H1 (cell line): ENCODE measurements around the gene IL18RAP. TPM values are rescaled to one million over a fixed set of nuclear protein-coding genes. Genes with fewer than 3 reads are reported as not detected.

Source experiments
- CTCF ChIA-PET: fragments of 300-600 bp; sonication (Branson Sonifier 250); formaldehyde crosslinking; loops from one replicate; lab custom pipeline; 2021; ENCODE audit not compliant: partially characterized antibody; lab: Charles Lee
- POLR2A ChIA-PET: fragments of 300-600 bp; sonication (Branson Sonifier 250); formaldehyde crosslinking; loops from one replicate; lab custom pipeline; 2021; ENCODE audit warnings: inconsistent platforms; ENCODE audit not compliant: partially characterized antibody; lab: Charles Lee
- DNase-seq, 2 experiments: peaks; one replicate each; pipeline versions ENCODE4 v3.0.0 to v3.0.0-alpha.2; 2010 to 2022; ENCODE audit warnings: low spot score in 2 of 2, low read depth in 1 of 2, mixed read lengths in 1 of 2
- FAIRE-seq: peaks from 2 replicates; lab custom pipeline; 2011; peaks lifted over from hg19 to GRCh38; lab: Jason Lieb, UNC
- H2AFZ ChIP-seq: 2 replicates; pipeline ENCODE4 v1.8.1; 2012; ENCODE audit warnings: low read length, inconsistent platforms
- H2AK5ac ChIP-seq: 2 replicates; pipeline ENCODE4 v1.6.1; 2013; ENCODE audit warnings: low read depth, low read length
- H2BK120ac ChIP-seq: replicated peaks from 2 replicates; pipeline ENCODE3; 2013; ENCODE audit warnings: low read depth, low read length, inconsistent platforms
- H2BK12ac ChIP-seq: 2 replicates; pipeline ENCODE4 v1.6.1; 2013; ENCODE audit warnings: low read depth, low read length
- H2BK15ac ChIP-seq: 2 replicates; pipeline ENCODE4 v1.6.1; 2013; ENCODE audit warnings: low read length
- H2BK20ac ChIP-seq: 2 replicates; pipeline ENCODE4 v1.6.1; 2013; ENCODE audit warnings: low read length
- H2BK5ac ChIP-seq: 2 replicates; pipeline ENCODE4 v1.6.1; 2013; ENCODE audit warnings: low read depth, low read length
- H3K14ac ChIP-seq: 2 replicates; pipeline ENCODE4 v1.6.1; 2013; ENCODE audit warnings: inconsistent platforms; ENCODE audit not compliant: insufficient read length
- H3K18ac ChIP-seq: 2 replicates; pipeline ENCODE4 v1.6.1; 2013; ENCODE audit warnings: low read length; ENCODE audit errors: extremely low read depth
- H3K23ac ChIP-seq: 2 replicates; pipeline ENCODE4 v1.6.1; 2013; ENCODE audit warnings: inconsistent platforms; ENCODE audit not compliant: insufficient read length
- H3K23me2 ChIP-seq: 2 replicates; pipeline ENCODE4 v1.6.1; 2013; ENCODE audit warnings: low read depth, low read length
- H3K27ac ChIP-seq: 2 replicates; pipeline ENCODE4 v1.6.1; 2011; ENCODE audit warnings: low read depth, low read length, inconsistent platforms
- H3K27me3 ChIP-seq, 4 experiments: replicated peaks in 1 of 4; 1 replicate in 1 of 4; 2 replicates in 3 of 4; pipeline versions ENCODE4 v1.6.1 to v1.8.1; 2011 to 2013; ENCODE audit warnings: low read length in 3 of 4, mild to moderate bottlenecking in 3 of 4, inconsistent platforms in 2 of 4, mixed read lengths in 2 of 4, moderate library complexity in 1 of 4; ENCODE audit not compliant: control insufficient read depth in 3 of 4, insufficient read depth in 3 of 4; ENCODE audit errors: extremely low read depth in 1 of 4
- H3K36me3 ChIP-seq, 4 experiments: 2 replicates each; pipeline versions ENCODE4 v1.6.1 to v1.8.1; 2011 to 2013; ENCODE audit warnings: mild to moderate bottlenecking in 4 of 4, low read length in 3 of 4, moderate library complexity in 2 of 4, control low read depth in 1 of 4, inconsistent platforms in 1 of 4; ENCODE audit not compliant: insufficient read depth in 4 of 4, control insufficient read depth in 2 of 4
- H3K4ac ChIP-seq: replicated peaks from 2 replicates; pipeline ENCODE3; 2013; ENCODE audit warnings: low read length, low read depth, mixed read lengths, inconsistent platforms; ENCODE audit not compliant: insufficient read length
- H3K4me1 ChIP-seq, 4 experiments: replicated peaks in 1 of 4; 1 replicate in 1 of 4; 2 replicates in 3 of 4; pipeline versions ENCODE4 v1.6.1 to v1.8.1; 2011 to 2013; ENCODE audit warnings: low read length in 3 of 4, inconsistent platforms in 2 of 4, mixed read lengths in 1 of 4; ENCODE audit not compliant: insufficient read depth in 4 of 4, control insufficient read depth in 3 of 4
- H3K4me2 ChIP-seq, 2 experiments: 2 replicates each; pipeline versions ENCODE4 v1.6.1 to v1.8.1; 2011 to 2013; ENCODE audit warnings: low read depth in 2 of 2, low read length in 2 of 2, control low read depth in 1 of 2, inconsistent platforms in 1 of 2, mild to moderate bottlenecking in 1 of 2; ENCODE audit not compliant: insufficient read depth in 1 of 2
- H3K4me3 ChIP-seq, 4 experiments: fragments of 200-600, 300-600 bp in 1 of 4; sonication (generic), shearing (Covaris generic), sonication (Bioruptor Twin) in 1 of 4; 2 replicates each; pipeline versions ENCODE4 v1.5.1 to v1.8.1; 2011 to 2016; ENCODE audit warnings: low read length in 4 of 4, low read depth in 3 of 4, control low read depth in 2 of 4, inconsistent platforms in 2 of 4, mild to moderate bottlenecking in 2 of 4, mixed read lengths in 1 of 4, moderate library complexity in 1 of 4; ENCODE audit not compliant: insufficient read depth in 2 of 4; ENCODE audit errors: extremely low read depth in 1 of 4
- H3K56ac ChIP-seq: replicated peaks from 2 replicates; pipeline ENCODE3; 2013; ENCODE audit warnings: low read depth, mild to moderate bottlenecking, mixed read lengths, low read length, inconsistent platforms; ENCODE audit not compliant: insufficient read length
- H3K79me1 ChIP-seq: 2 replicates; pipeline ENCODE4 v1.6.1; 2013; ENCODE audit warnings: low read depth, low read length, control low read depth
- H3K79me2 ChIP-seq, 2 experiments: 2 replicates each; pipeline versions ENCODE4 v1.6.1 to v1.8.1; 2012 to 2013; ENCODE audit warnings: low read length in 2 of 2, mild to moderate bottlenecking in 2 of 2, inconsistent platforms in 1 of 2; ENCODE audit not compliant: insufficient read depth in 2 of 2, control insufficient read depth in 1 of 2
- H3K9ac ChIP-seq, 4 experiments: replicated peaks in 1 of 4; 1 replicate in 1 of 4; 2 replicates in 3 of 4; pipeline versions ENCODE4 v1.6.1 to v1.8.1; 2011 to 2013; ENCODE audit warnings: low read depth in 3 of 4, low read length in 3 of 4, control low read depth in 2 of 4, mild to moderate bottlenecking in 2 of 4, moderate library complexity in 2 of 4, inconsistent platforms in 1 of 4; ENCODE audit errors: extremely low read depth in 1 of 4
- H3K9me3 ChIP-seq, 2 experiments: 2 replicates each; pipeline versions ENCODE4 v1.6.1 to v1.8.1; 2012 to 2013; ENCODE audit warnings: mild to moderate bottlenecking in 2 of 2, moderate library complexity in 2 of 2, control low read depth in 1 of 2, inconsistent platforms in 1 of 2, low read depth in 1 of 2, low read length in 1 of 2, mixed read lengths in 1 of 2; ENCODE audit not compliant: insufficient read depth in 2 of 2
- H4K20me1 ChIP-seq, 2 experiments: replicated peaks in 1 of 2; 2 replicates each; pipeline versions ENCODE3 to v1.8.1; 2011 to 2013; ENCODE audit warnings: inconsistent platforms in 2 of 2, low read length in 2 of 2, mild to moderate bottlenecking in 1 of 2; ENCODE audit not compliant: insufficient read depth in 2 of 2, control insufficient read depth in 1 of 2
- H4K5ac ChIP-seq: 2 replicates; pipeline ENCODE4 v1.6.1; 2013; ENCODE audit warnings: low read length, low read depth, mixed read lengths, inconsistent platforms; ENCODE audit not compliant: insufficient read length
- H4K8ac ChIP-seq: 2 replicates; pipeline ENCODE4 v1.8.0; 2013; ENCODE audit warnings: mild to moderate bottlenecking, moderate library complexity, low read length, inconsistent platforms; ENCODE audit not compliant: insufficient read depth; ENCODE audit errors: extremely low read depth
- H4K91ac ChIP-seq: replicated peaks from 2 replicates; pipeline ENCODE3; 2013; ENCODE audit warnings: low read length, mixed read lengths, inconsistent platforms; ENCODE audit not compliant: insufficient read length
- BCL11A ChIP-seq, 2 experiments: IDR thresholded peaks; one replicate each; pipeline ENCODE4 v1.6.1; 2011; ENCODE audit warnings: low read depth in 2 of 2, low read length in 2 of 2, mild to moderate bottlenecking in 2 of 2
- CBX5 ChIP-seq: fragments of 300-800, 300-1000 bp; sonication (generic); IDR thresholded peaks from 2 replicates; pipeline ENCODE4 v1.7.1; 2016; ENCODE audit warnings: antibody characterized with exemption, low read length, low read depth
- CEBPB ChIP-seq: IDR thresholded peaks from 2 replicates; pipeline ENCODE4 v1.6.1; 2012; ENCODE audit warnings: low read depth, low read length
- CHD2 ChIP-seq: IDR thresholded peaks from 2 replicates; pipeline ENCODE4 v1.6.1; 2012; ENCODE audit warnings: low read length, improper control_type of control experiment
- FOSL1 ChIP-seq: IDR thresholded peaks from 2 replicates; pipeline ENCODE4 v1.6.1; 2011; ENCODE audit warnings: mild to moderate bottlenecking, low read depth, low read length, moderate library complexity; ENCODE audit not compliant: insufficient read depth
- GABPA ChIP-seq: IDR thresholded peaks from 2 replicates; pipeline ENCODE4 v1.6.1; 2011; ENCODE audit warnings: mild to moderate bottlenecking, low read length, moderate library complexity, borderline replicate concordance; ENCODE audit not compliant: insufficient read depth
- HDAC6 ChIP-seq: IDR thresholded peaks from one replicate; pipeline ENCODE4 v1.7.1; 2012; ENCODE audit warnings: low read depth, mild to moderate bottlenecking, inconsistent platforms, low read length, moderate library complexity
- JUND ChIP-seq: IDR thresholded peaks from 2 replicates; pipeline ENCODE4 v1.6.1; 2011; ENCODE audit warnings: mild to moderate bottlenecking, improper control_type of control experiment, low read length
- NRF1 ChIP-seq: IDR thresholded peaks from 2 replicates; pipeline ENCODE4 v1.6.1; 2011; ENCODE audit warnings: mild to moderate bottlenecking, low read depth, low read length, improper control_type of control experiment
- RAD21 ChIP-seq, 2 experiments: IDR thresholded peaks in 1 of 2; conservative IDR thresholded peaks in 1 of 2; 2 replicates each; pipeline ENCODE4 v1.6.1; 2011; ENCODE audit warnings: low read depth in 2 of 2, low read length in 2 of 2, improper control_type of control experiment in 1 of 2, inconsistent platforms in 1 of 2, mild to moderate bottlenecking in 1 of 2, moderate library complexity in 1 of 2
- SUZ12 ChIP-seq: fragments of 200-600 bp; sonication (generic); IDR thresholded peaks from 2 replicates; pipeline ENCODE4 v1.6.1; 2012; ENCODE audit warnings: mild to moderate bottlenecking, inconsistent platforms, low read length, moderate library complexity, mixed read lengths
- YY1 ChIP-seq: IDR thresholded peaks from 2 replicates; pipeline ENCODE4 v1.6.1; 2011; ENCODE audit warnings: low read depth, mild to moderate bottlenecking, low read length
- WGBS, 2 experiments: shearing (Covaris generic) in 1 of 2; methylation state at CpG; one replicate each; pipeline versions ENCODE4 v1.1.6 to v1.1.7; 2013 to 2015; ENCODE audit warnings: low lambda C conversion rate in 2 of 2, mixed read lengths in 2 of 2, inconsistent platforms in 1 of 2, low coverage in 1 of 2, missing lambda C conversion rate in 1 of 2; ENCODE audit not compliant: insufficient replicate concordance in 2 of 2, insufficient coverage in 1 of 2, insufficient read length in 1 of 2; ENCODE audit errors: extremely low coverage in 1 of 2, missing lambda C conversion rate in 1 of 2; 5-methylcytosine and 5-hydroxymethylcytosine counted together
- polyA plus RNA-seq, 7 experiments: library from polyadenylated mRNA; depleted of rRNA in 3 of 7; stranded (reverse) in 5 of 7; unstranded in 2 of 7; fragments of >200 nt in 5 of 7; fragments of 200-250 nt in 2 of 7; gene quantifications; 1 replicate in 5 of 7; 2 replicates in 1 of 7; 4 replicates in 1 of 7; pipeline versions ENCODE4 v1.2.1 to v1.2.3, GENCODE V29; 2011 to 2013; ENCODE audit warnings: missing spikeins in 2 of 7, mixed read lengths in 2 of 7
- total RNA-seq: library from RNA; stranded (reverse); fragmentation: NEBNext Ultra II Directional; extraction: Animal tissue kit (Norgen Biotek cat#: 25700); gene quantifications from 2 replicates; pipeline ENCODE4 v1.2.1, GENCODE V29; 2021
- TF ChIP-seq, protein P1 (sequence below): IDR thresholded peaks from 2 replicates; pipeline ENCODE4 v1.6.1; 2011; ENCODE audit warnings: low read depth, mild to moderate bottlenecking, low read length; ENCODE audit not compliant: insufficient read depth

The IL18RAP gene
- total and polyA plus RNA-seq, 2 of the 8 experiments (the other 6 are each of a cell fraction or from before 2014, with no cell fraction given), result not detected

DNA sequence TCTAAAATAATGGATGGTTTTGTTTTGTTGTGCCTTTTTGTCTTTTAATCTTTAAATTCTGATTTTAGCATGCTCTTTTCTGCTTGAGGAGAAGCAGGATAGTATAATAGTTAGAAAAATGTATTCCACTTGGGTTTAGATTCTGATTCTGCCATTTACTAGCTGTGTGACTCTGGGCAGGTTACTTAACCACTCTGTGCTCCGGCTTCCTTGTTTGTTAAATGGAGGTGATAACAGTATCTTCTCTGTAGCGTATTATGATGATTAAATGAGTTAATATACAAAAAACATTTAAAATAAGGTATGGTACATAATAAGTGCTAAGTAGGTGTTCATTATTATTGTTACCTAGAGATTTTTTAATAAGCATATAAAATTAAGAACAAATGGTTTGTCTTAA is 26.9 kb upstream of the IL18RAP start:
- Histone ChIP-seq H2BK20ac (no peak overlapping the region), H4K91ac (no peak overlapping the region), H2BK15ac (no peak overlapping the region), H3K23me2 (no peaks in the 10 kb centered on the region), H3K27ac (no peak overlapping the region), H3K27me3 (no peaks in the 10 kb centered on the region), H3K79me1 (no peaks in the 10 kb centered on the region), H3K4ac (no peak overlapping the region), H2AFZ (no peak overlapping the region), H4K20me1 (no peaks in the 10 kb centered on the region), H3K4me3 (no peak overlapping the region), H4K8ac (no peak overlapping the region), H2BK120ac (no peak overlapping the region), H4K5ac (no peak overlapping the region), H3K9ac (no peak overlapping the region), H3K4me1 (no peaks in the 10 kb centered on the region), H3K9me3 (no peaks in the 10 kb centered on the region), H3K14ac (no peak overlapping the region), H3K36me3 (no peaks in the 10 kb centered on the region), H2BK5ac (no peak overlapping the region), H3K23ac (no peak overlapping the region), H3K56ac (no peak overlapping the region), H3K18ac (no peak overlapping the region), H3K4me2 (no peak overlapping the region), H2BK12ac (no peak overlapping the region), H3K79me2 (no peaks in the 10 kb centered on the region), H2AK5ac (no peak overlapping the region)
- no peak for TF ChIP-seq GABPA
- no peak for TF ChIP-seq NRF1
- no peak for TF ChIP-seq SUZ12
- no peak for TF ChIP-seq YY1
- no peak for TF ChIP-seq RAD21 (IDR thresholded peaks at IDR 0.05 in 1 of 2, conservative IDR thresholded peaks at IDR 0.05 in 1 of 2; ENCODE audit: low read depth in 2 of 2, low read length in 2 of 2)
- no peak for TF ChIP-seq BCL11A (IDR thresholded peaks at IDR 0.05; ENCODE audit: low read depth in 2 of 2, low read length in 2 of 2)
- no peak for TF ChIP-seq CBX5
- TF ChIP-seq, protein P1, sequence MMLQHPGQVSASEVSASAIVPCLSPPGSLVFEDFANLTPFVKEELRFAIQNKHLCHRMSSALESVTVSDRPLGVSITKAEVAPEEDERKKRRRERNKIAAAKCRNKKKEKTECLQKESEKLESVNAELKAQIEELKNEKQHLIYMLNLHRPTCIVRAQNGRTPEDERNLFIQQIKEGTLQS, result no peak
- no peak for TF ChIP-seq CHD2
- TF ChIP-seq JUND, result no peak
- no peak for TF ChIP-seq FOSL1
- no peak for TF ChIP-seq CEBPB
- TF ChIP-seq HDAC6, result no peak
- DNase-seq, result no peak
- no peak for FAIRE-seq
- POLR2A ChIA-PET, result no interaction called here
- CTCF ChIA-PET, result no interaction called here
- WGBS, 2 experiments, result 73% methylated on average over 2 of the region's 2 CpGs; no CpG with 5 or more reads in 1 of the 2 experiments
